ENCODE data around the gene SMNDC1. TPM values are rescaled to one million over a fixed set of nuclear protein-coding genes. Genes with fewer than 3 reads are reported as not detected.

Gene SMNDC1
- total and polyA plus RNA-seq, 4 donors, result 11.8 to 29.2 (median 18.8) TPM

DNA sequence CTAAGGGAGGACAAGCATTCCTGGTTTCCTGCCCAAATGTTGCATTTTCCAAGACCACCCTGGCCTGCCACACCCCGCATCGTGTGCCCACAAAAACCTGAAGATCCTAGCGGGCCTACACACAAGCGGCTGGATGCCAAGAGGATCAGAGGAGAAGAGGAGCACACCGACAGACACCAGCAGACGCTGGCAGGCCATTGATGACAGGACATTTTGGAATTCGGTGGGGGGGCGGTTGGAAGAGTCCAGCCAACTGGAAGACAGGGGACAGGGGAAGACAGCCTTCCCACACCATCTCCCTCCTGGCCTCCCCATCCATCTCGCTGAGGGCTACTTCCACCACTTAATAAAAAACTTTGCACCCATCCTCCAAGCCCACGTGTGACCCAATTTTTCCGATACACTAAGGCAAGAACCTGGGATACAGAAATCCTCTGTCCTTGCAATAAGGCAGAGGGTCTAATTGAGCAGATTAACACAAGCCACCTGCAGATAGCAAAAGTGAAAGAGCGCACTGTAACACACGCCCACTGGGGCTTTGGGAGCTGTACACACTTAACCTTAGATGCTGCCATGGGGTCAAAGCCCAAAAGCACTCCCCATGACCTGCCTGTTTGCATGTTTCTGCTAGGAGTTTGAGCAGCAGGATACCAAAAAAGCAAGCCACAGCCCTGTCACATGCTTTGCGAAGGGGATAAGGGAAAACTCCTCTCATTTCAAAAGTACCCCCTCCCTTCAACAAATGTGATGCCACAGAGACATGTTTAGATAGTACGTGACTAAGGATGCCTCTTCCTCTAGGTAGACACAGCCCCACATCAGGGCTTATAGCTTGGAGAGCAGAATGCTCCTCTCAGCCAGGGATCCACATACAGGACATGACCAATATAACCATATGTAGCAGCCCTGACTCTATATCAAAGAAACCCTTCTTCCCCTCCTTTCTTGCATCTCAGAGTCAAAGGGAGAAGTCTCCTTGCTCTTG, 13.4 kb upstream of the SMNDC1 start:
- Histone ChIP-seq H3K36me3 (ENCODE audit: control insufficient read depth in 4 of 4, insufficient read depth in 4 of 4, low read length in 4 of 4) (no peaks in the 10 kb centered on the region), H3K4me1 (ENCODE audit: control insufficient read depth in 5 of 5, insufficient read depth in 5 of 5, low read length in 5 of 5) (no peaks in the 10 kb centered on the region), H3K9me3 (ENCODE audit: control insufficient read depth in 4 of 4, insufficient read depth in 3 of 4, low read length in 3 of 4) (peaks cover 0 to 1% (median 0%) of the 10 kb centered on the region in 4 donors), H3K9ac (ENCODE audit: insufficient read depth in 1 of 2, low read length in 2 of 2) (no peak overlapping the region), H3K27ac (ENCODE audit: low read depth in 1 of 2, low read length in 1 of 2) (no peak overlapping the region), H3K4me3 (no peak overlapping the region), H3K27me3 (ENCODE audit: control insufficient read depth in 3 of 3, insufficient read depth in 3 of 3, low read length in 2 of 3) (peaks cover 0 to 3% (median 0%) of the 10 kb centered on the region in 3 donors)
- ATAC-seq (ENCODE audit: insufficient read depth, low FRiP score), result no peak
- 94% methylated on average over 15 of the region's 15 CpGs for WGBS, 2 donors
- TF ChIP-seq CTCF (IDR thresholded peaks at IDR 0.05; ENCODE audit: control extremely low read depth, extremely low read depth), result no peak
- no peak for DNase-seq

DNA sequence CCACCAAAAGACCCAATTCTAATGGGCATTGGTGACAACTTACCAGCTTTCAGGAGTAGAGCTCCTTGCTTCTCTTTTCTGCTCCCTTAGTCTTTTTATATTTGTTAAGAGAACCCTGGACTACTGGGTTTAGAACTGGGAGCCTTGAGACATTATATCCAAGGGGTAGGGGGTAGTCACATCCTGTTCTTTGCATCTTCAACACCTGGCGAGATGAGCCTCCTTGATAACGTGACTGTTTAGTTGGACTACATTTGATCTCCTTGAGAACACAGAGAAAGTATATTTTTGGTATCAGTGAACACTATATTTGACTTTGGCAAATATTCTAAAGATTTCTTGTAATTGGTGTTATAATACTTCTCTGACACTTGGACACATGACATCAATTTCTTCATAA, 9.0 kb upstream of the SMNDC1 start:
- no peak overlapping the region for H3K27ac ChIP-seq (ENCODE audit: low read depth in 1 of 2, low read length in 1 of 2)
- no peaks in the 10 kb centered on the region for H3K27me3 ChIP-seq (ENCODE audit: control insufficient read depth in 3 of 3, insufficient read depth in 3 of 3, low read length in 2 of 3)
- 71 to 75% methylated on average over 2 of the region's 2 CpGs for WGBS, 2 donors
- H3K9me3 ChIP-seq (ENCODE audit: control insufficient read depth in 4 of 4, insufficient read depth in 3 of 4, low read length in 3 of 4), result no peaks in the 10 kb centered on the region
- H3K9ac ChIP-seq (ENCODE audit: insufficient read depth in 1 of 2, low read length in 2 of 2), result no peak overlapping the region
- no peak for DNase-seq
- H3K36me3 ChIP-seq (ENCODE audit: control insufficient read depth in 4 of 4, insufficient read depth in 4 of 4, low read length in 4 of 4), result no peaks in the 10 kb centered on the region
- peaks cover 0 to 4% (median 0%) of the 10 kb centered on the region in 5 donors for H3K4me1 ChIP-seq (ENCODE audit: control insufficient read depth in 5 of 5, insufficient read depth in 5 of 5, low read length in 5 of 5)
- no peak for TF ChIP-seq CTCF (IDR thresholded peaks at IDR 0.05; ENCODE audit: control extremely low read depth, extremely low read depth)
- no peak overlapping the region for H3K4me3 ChIP-seq
- no peak for ATAC-seq (ENCODE audit: insufficient read depth, low FRiP score)

GRCh38 chr10:110312206-110312605, 7.5 kb upstream of the SMNDC1 start:
- Histone ChIP-seq H3K4me1 (ENCODE audit: control insufficient read depth in 5 of 5, insufficient read depth in 5 of 5, low read length in 5 of 5) (peaks cover 0 to 4% (median 0%) of the 10 kb centered on the region in 5 donors), H3K4me3 (no peak overlapping the region), H3K27ac (ENCODE audit: low read depth in 1 of 2, low read length in 1 of 2) (no peak overlapping the region), H3K9me3 (ENCODE audit: control insufficient read depth in 4 of 4, insufficient read depth in 3 of 4, low read length in 3 of 4) (no peaks in the 10 kb centered on the region), H3K9ac (ENCODE audit: insufficient read depth in 1 of 2, low read length in 2 of 2) (no peak overlapping the region), H3K27me3 (ENCODE audit: control insufficient read depth in 3 of 3, insufficient read depth in 3 of 3, low read length in 2 of 3) (no peaks in the 10 kb centered on the region), H3K36me3 (ENCODE audit: control insufficient read depth in 4 of 4, insufficient read depth in 4 of 4, low read length in 4 of 4) (no peaks in the 10 kb centered on the region)
- 75 to 82% methylated on average over 2 of the region's 2 CpGs for WGBS, 2 donors
- ATAC-seq (ENCODE audit: insufficient read depth, low FRiP score) (no peak), DNase-seq (no peak)
- no peak for TF ChIP-seq CTCF (IDR thresholded peaks at IDR 0.05; ENCODE audit: control extremely low read depth, extremely low read depth)

Data from lung (tissue), 12 donors.